SK-N-SH treated with all-trans-retinoic acid at 6 μM for 48 hours (cell line): ENCODE measurements around the gene UCKL1.

Experiments
- CREB5 ChIP-seq: fragments of 250-450 bp; sonication (Bioruptor Pico); IDR thresholded peaks from 2 replicates; pipeline ENCODE4 v1.5.1; 2020; ENCODE audit warnings: low read depth, mild to moderate bottlenecking, moderate library complexity
- CSDC2 ChIP-seq: fragments of 250-450 bp; sonication (Bioruptor Pico); IDR thresholded peaks from 2 replicates; pipeline ENCODE4 v1.5.0; 2020; ENCODE audit warnings: mild to moderate bottlenecking, moderate library complexity
- CSRNP3 ChIP-seq: fragments of 250-450 bp; sonication (Bioruptor Pico); IDR thresholded peaks from 2 replicates; pipeline ENCODE4 v1.5.1; 2021; ENCODE audit warnings: mild to moderate bottlenecking, moderate library complexity
- ESRRG ChIP-seq: fragments of 250-450 bp; sonication (Bioruptor Pico); IDR thresholded peaks from 2 replicates; pipeline ENCODE4 v1.6.1; 2021; ENCODE audit warnings: mild to moderate bottlenecking
- OSR1 ChIP-seq: fragments of 250-450 bp; sonication (Bioruptor Pico); IDR thresholded peaks from 2 replicates; pipeline ENCODE4 v1.8.0; 2022; ENCODE audit warnings: moderate library complexity, mild to moderate bottlenecking, inconsistent platforms
- PATZ1 ChIP-seq: fragments of 250-450 bp; sonication (Bioruptor Pico); IDR thresholded peaks from 2 replicates; pipeline ENCODE4 v1.8.0; 2020; ENCODE audit warnings: mild to moderate bottlenecking, moderate library complexity, borderline replicate concordance
- POU6F1 ChIP-seq: fragments of 250-450 bp; sonication (Bioruptor Pico); IDR thresholded peaks from 2 replicates; pipeline ENCODE4 v1.8.0; 2021; ENCODE audit warnings: low read depth, mild to moderate bottlenecking, moderate library complexity, borderline replicate concordance
- PPARA ChIP-seq: fragments of 250-450 bp; sonication (Bioruptor Pico); IDR thresholded peaks from 2 replicates; pipeline ENCODE4 v1.5.0; 2020; ENCODE audit warnings: mild to moderate bottlenecking, borderline replicate concordance
- TCF4 ChIP-seq: fragments of 250-450 bp; sonication (Bioruptor Pico); IDR thresholded peaks from 2 replicates; pipeline ENCODE4 v1.8.0; 2021; ENCODE audit warnings: mild to moderate bottlenecking, moderate library complexity, borderline replicate concordance
- ZC3H10 ChIP-seq: fragments of 250-450 bp; sonication (Bioruptor Pico); IDR thresholded peaks from 2 replicates; pipeline ENCODE4 v1.5.1; 2021; ENCODE audit warnings: mild to moderate bottlenecking, moderate library complexity
- ZFP3 ChIP-seq: fragments of 250-450 bp; sonication (Bioruptor Pico); IDR thresholded peaks from 2 replicates; pipeline ENCODE4 v1.5.0; 2020; ENCODE audit warnings: mild to moderate bottlenecking, moderate library complexity
- ZNF8 ChIP-seq: fragments of 450-650 bp; formaldehyde crosslinking; IDR thresholded peaks from 2 replicates; pipeline ENCODE4 v1.5.0; 2020; ENCODE audit warnings: mild to moderate bottlenecking, moderate library complexity

GRCh38 chr20:63945921-63946920, 10.0 kb downstream of the UCKL1 start:
- TF ChIP-seq CSRNP3 (CRISPR knock-in tag) (no peak), ZC3H10 (CRISPR knock-in tag) (no peak), CREB5 (no peak), OSR1 (CRISPR knock-in tag) (no peak), CSDC2 (CRISPR knock-in tag) (no peak), PATZ1 (CRISPR knock-in tag) (no peak), ZFP3 (CRISPR knock-in tag) (no peak), PPARA (no peak), POU6F1 (CRISPR knock-in tag) (no peak), ESRRG (CRISPR knock-in tag) (no peak), TCF4 (CRISPR knock-in tag) (no peak), ZNF8 (CRISPR knock-in tag) (no peak)
